Measurements from ENCODE around the gene FBXW11.

FBXW11 gene

GRCh38 chr5:171839112-171839511 is 167.3 kb downstream of the FBXW11 start:
- no peak for TF ChIP-seq PKNOX1 (IDR thresholded peaks at IDR 0.05)
- no peak for TF ChIP-seq HDGF (IDR thresholded peaks at IDR 0.05; ENCODE audit: borderline replicate concordance)
- TF ChIP-seq CTBP1 (IDR thresholded peaks at IDR 0.05; ENCODE audit: borderline replicate concordance): no peak
- no peak for TF ChIP-seq ZNF384 (IDR thresholded peaks at IDR 0.05)
- no peak for TF ChIP-seq SUZ12 (IDR thresholded peaks at IDR 0.05)
- no peak for TF ChIP-seq FOXM1 (IDR thresholded peaks at IDR 0.05; ENCODE audit: borderline replicate concordance)
- TF ChIP-seq FOXK2 (IDR thresholded peaks at IDR 0.05): no peak
- TF ChIP-seq SP1 (IDR thresholded peaks at IDR 0.05): no peak
- no peak for TF ChIP-seq L3MBTL2 (conservative IDR thresholded peaks at IDR 0.05)
- TF ChIP-seq LEF1 (IDR thresholded peaks at IDR 0.05; ENCODE audit: borderline replicate concordance): no peak
- no peak for TF ChIP-seq ARNT (IDR thresholded peaks at IDR 0.05)
- TF ChIP-seq BHLHE40 (IDR thresholded peaks at IDR 0.05; ENCODE audit: borderline replicate concordance): no peak
- no peak for TF ChIP-seq NFRKB (IDR thresholded peaks at IDR 0.05)
- no peak for TF ChIP-seq ELF4 (IDR thresholded peaks at IDR 0.05)
- no peak for TF ChIP-seq FOXA1 (IDR thresholded peaks at IDR 0.05)
- TF ChIP-seq TARDBP (IDR thresholded peaks at IDR 0.05): no peak
- POLR2A ChIA-PET: no interaction called here
- CTCF ChIA-PET: no interaction called here
- no peak for DNase-seq (ENCODE audit: extremely low spot score)

GRCh38 chr5:171838066-171838465 is 168.4 kb downstream of the FBXW11 start:
- no peak for DNase-seq (ENCODE audit: extremely low spot score)
- POLR2A ChIA-PET: no interaction called here
- TF ChIP-seq TARDBP (IDR thresholded peaks at IDR 0.05): no peak
- TF ChIP-seq NFRKB (IDR thresholded peaks at IDR 0.05): no peak
- TF ChIP-seq FOXM1 (IDR thresholded peaks at IDR 0.05; ENCODE audit: borderline replicate concordance): no peak
- no peak for TF ChIP-seq BHLHE40 (IDR thresholded peaks at IDR 0.05; ENCODE audit: borderline replicate concordance)
- TF ChIP-seq SUZ12 (IDR thresholded peaks at IDR 0.05): no peak
- TF ChIP-seq L3MBTL2 (conservative IDR thresholded peaks at IDR 0.05): no peak
- TF ChIP-seq SP1 (IDR thresholded peaks at IDR 0.05): no peak
- TF ChIP-seq HDGF (IDR thresholded peaks at IDR 0.05; ENCODE audit: borderline replicate concordance): no peak
- no peak for TF ChIP-seq CTBP1 (IDR thresholded peaks at IDR 0.05; ENCODE audit: borderline replicate concordance)
- CTCF ChIA-PET: no interaction called here

GRCh38 chr5:171837522-171837921 is 168.9 kb downstream of the FBXW11 start:
- TF ChIP-seq FOXA1 (IDR thresholded peaks at IDR 0.05): no peak
- no peak for TF ChIP-seq FOXK2 (IDR thresholded peaks at IDR 0.05)
- no peak for TF ChIP-seq ZNF384 (IDR thresholded peaks at IDR 0.05)
- TF ChIP-seq SP1 (IDR thresholded peaks at IDR 0.05): no peak
- no peak for TF ChIP-seq HDGF (IDR thresholded peaks at IDR 0.05; ENCODE audit: borderline replicate concordance)
- no peak for TF ChIP-seq FOXM1 (IDR thresholded peaks at IDR 0.05; ENCODE audit: borderline replicate concordance)
- no peak for TF ChIP-seq NFRKB (IDR thresholded peaks at IDR 0.05)
- no peak for TF ChIP-seq L3MBTL2 (conservative IDR thresholded peaks at IDR 0.05)
- TF ChIP-seq LEF1 (IDR thresholded peaks at IDR 0.05; ENCODE audit: borderline replicate concordance): no peak
- no peak for TF ChIP-seq PKNOX1 (IDR thresholded peaks at IDR 0.05)
- no peak for TF ChIP-seq CTBP1 (IDR thresholded peaks at IDR 0.05; ENCODE audit: borderline replicate concordance)
- ChIA-PET CTCF (no interaction called here), POLR2A (no interaction called here)
- no peak for DNase-seq (ENCODE audit: extremely low spot score)

GRCh38 chr5:171835066-171835465 is 171.4 kb downstream of the FBXW11 start:
- POLR2A ChIA-PET: no interaction called here
- no peak for DNase-seq (ENCODE audit: extremely low spot score)
- CTCF ChIA-PET: interaction anchor here (0.7 to 1.2 kb wide), 2 partner anchors 12 to 28 kb away, joined by 3 to 6 read pairs; no protein-coding TSS in a partner anchor
- TF ChIP-seq BHLHE40 (IDR thresholded peaks at IDR 0.05; ENCODE audit: borderline replicate concordance): no peak
- no peak for TF ChIP-seq FOXA1 (IDR thresholded peaks at IDR 0.05)

- no peak for DNase-seq (ENCODE audit: extremely low spot score)
- POLR2A ChIA-PET: interaction anchor here (1.0 kb wide), 1 partner anchor 10 kb away, joined by 3 read pairs; no protein-coding TSS in a partner anchor
- TF ChIP-seq NFRKB (IDR thresholded peaks at IDR 0.05): no peak
- no peak for TF ChIP-seq ELF4 (IDR thresholded peaks at IDR 0.05)
- TF ChIP-seq BHLHE40 (IDR thresholded peaks at IDR 0.05; ENCODE audit: borderline replicate concordance): no peak
- TF ChIP-seq FOXM1 (IDR thresholded peaks at IDR 0.05; ENCODE audit: borderline replicate concordance): no peak
- CTCF ChIA-PET: interaction anchor here (0.7 to 1.2 kb wide), 2 partner anchors 11 to 28 kb away, joined by 3 to 6 read pairs; no protein-coding TSS in a partner anchor
Observed at GRCh38 chr5:171834461-171834860, 172.0 kb downstream of the FBXW11 start.

- no peak for DNase-seq (ENCODE audit: extremely low spot score)
- TF ChIP-seq FOXA1 (IDR thresholded peaks at IDR 0.05) (no peak), L3MBTL2 (conservative IDR thresholded peaks at IDR 0.05) (no peak), CTBP1 (IDR thresholded peaks at IDR 0.05; ENCODE audit: borderline replicate concordance) (no peak), TARDBP (IDR thresholded peaks at IDR 0.05) (no peak), NFRKB (IDR thresholded peaks at IDR 0.05) (no peak), ARNT (IDR thresholded peaks at IDR 0.05) (no peak), FOXM1 (IDR thresholded peaks at IDR 0.05; ENCODE audit: borderline replicate concordance) (no peak), PKNOX1 (IDR thresholded peaks at IDR 0.05) (no peak), BHLHE40 (IDR thresholded peaks at IDR 0.05; ENCODE audit: borderline replicate concordance) (no peak), ZNF384 (IDR thresholded peaks at IDR 0.05) (no peak), SP1 (IDR thresholded peaks at IDR 0.05) (no peak), LEF1 (IDR thresholded peaks at IDR 0.05; ENCODE audit: borderline replicate concordance) (no peak), ELF4 (IDR thresholded peaks at IDR 0.05) (no peak), FOXK2 (IDR thresholded peaks at IDR 0.05) (no peak)
- ChIA-PET POLR2A (no interaction called here), CTCF (no interaction called here)
Observed at GRCh38 chr5:171832775-171833174, 173.7 kb downstream of the FBXW11 start.

- no peak for TF ChIP-seq TARDBP (IDR thresholded peaks at IDR 0.05)
- TF ChIP-seq CTBP1 (IDR thresholded peaks at IDR 0.05; ENCODE audit: borderline replicate concordance): no peak
- TF ChIP-seq FOXM1 (IDR thresholded peaks at IDR 0.05; ENCODE audit: borderline replicate concordance): no peak
- no peak for TF ChIP-seq NFRKB (IDR thresholded peaks at IDR 0.05)
- CTCF ChIA-PET: no interaction called here
- POLR2A ChIA-PET: no interaction called here
- DNase-seq (ENCODE audit: extremely low spot score): no peak
Observed at GRCh38 chr5:171830686-171831085, 175.8 kb downstream of the FBXW11 start.
